SK-N-MC (cell line): Measurements from ENCODE around the gene KRTAP5-10.
"Not testable (repeated sequence)": the region's sequence is repeated elsewhere in the genome, so short reads cannot be mapped to it uniquely, and the experiment has no call there.

Experiments
- DNase-seq: peaks from one replicate; pipeline ENCODE4 v3.0.0-alpha.2; 2011; ENCODE audit warnings: low read depth, low spot score
- H3K27ac ChIP-seq: fragments of 200-600 bp; sonication (generic); 2 replicates; pipeline ENCODE4 v1.5.1; 2016; ENCODE audit warnings: mixed run types
- H3K36me3 ChIP-seq: fragments of 200-600 bp; sonication (generic); 2 replicates; pipeline ENCODE4 v1.6.1; 2017; ENCODE audit warnings: antibody characterized with exemption, low read length, mixed read lengths; ENCODE audit not compliant: insufficient read depth
- H3K4me3 ChIP-seq: fragments of 200-600 bp; sonication (generic); 2 replicates; pipeline ENCODE4 v1.5.1; 2016
- H3K9ac ChIP-seq: fragments of 200-600 bp; sonication (generic); 2 replicates; pipeline ENCODE4 v1.8.0; 2017; ENCODE audit warnings: mixed run types, mixed read lengths; ENCODE audit not compliant: insufficient read length
- H3K9me3 ChIP-seq: fragments of 200-600 bp; sonication (generic); 2 replicates; pipeline ENCODE4 v1.6.1; 2017; ENCODE audit warnings: low read depth, mild to moderate bottlenecking, antibody characterized with exemption, low read length, moderate library complexity, mixed read lengths
- EZH2 ChIP-seq: fragments of 200-600 bp; sonication (generic); IDR thresholded peaks from one replicate; pipeline ENCODE4 v1.6.1; 2017; ENCODE audit warnings: antibody characterized with exemption
- FOXP2 ChIP-seq: optimal IDR thresholded peaks from 2 replicates; pipeline ENCODE3; 2011; ENCODE audit warnings: mild to moderate bottlenecking, moderate library complexity; ENCODE audit not compliant: insufficient read depth; ENCODE audit errors: extremely low read length, control extremely low read depth
- POLR2AphosphoS5 ChIP-seq: IDR thresholded peaks from 2 replicates; pipeline ENCODE4 v1.6.1; 2012; ENCODE audit warnings: mild to moderate bottlenecking, low read depth, low read length, borderline replicate concordance

The KRTAP5-10 gene

GRCh38 chr11:71565263-71565662 lies at the start of gene KRTAP5-10:
Gene KRTAP5-10 (plus strand): TSS chr11:71565563. CDS start chr11:71565588, 25 bp downstream.
- Histone ChIP-seq H3K9me3 (no peaks in the 10 kb centered on the region), H3K9ac (no peak within 1 kb of the TSS), H3K36me3 (no peaks in the 10 kb centered on the region), H3K27ac (no peak within 1 kb of the TSS), H3K4me3 (no peak within 1 kb of the TSS)
- TF ChIP-seq POLR2AphosphoS5 (no peak), FOXP2 (no peak), EZH2 (no peak)
- DNase-seq, result no peak

GRCh38 chr11:71518506-71519471 lies 46.6 kb upstream of the KRTAP5-10 start:
- Histone ChIP-seq H3K36me3 (no peaks in the 10 kb centered on the region), H3K9me3 (no peaks in the 10 kb centered on the region), H3K9ac (no peak overlapping the region), H3K27ac (no peak overlapping the region), H3K4me3 (no peak overlapping the region)
- no peak for DNase-seq
- TF ChIP-seq EZH2 (no peak), POLR2AphosphoS5 (no peak), FOXP2 (no peak)

- no peak overlapping the region for H3K4me3 ChIP-seq
- DNase-seq, result no peak
- no peak overlapping the region for H3K9ac ChIP-seq
- TF ChIP-seq FOXP2 (no peak), EZH2 (no peak), POLR2AphosphoS5 (no peak)
- no peak overlapping the region for H3K27ac ChIP-seq
- H3K9me3 ChIP-seq, result no peaks in the 10 kb centered on the region
- no peaks in the 10 kb centered on the region for H3K36me3 ChIP-seq
Measured at GRCh38 chr11:71519546-71519945, 45.8 kb upstream of the KRTAP5-10 start.

- Histone ChIP-seq H3K4me3 (no peak overlapping the region), H3K9ac (no peak overlapping the region), H3K27ac (no peak overlapping the region), H3K9me3 (no peaks in the 10 kb centered on the region), H3K36me3 (no peaks in the 10 kb centered on the region)
- DNase-seq, result no peak
- TF ChIP-seq POLR2AphosphoS5, result no peak
- TF ChIP-seq EZH2, result no peak
- no peak for TF ChIP-seq FOXP2
Measured at GRCh38 chr11:71525188-71525937, 40.0 kb upstream of the KRTAP5-10 start.

GRCh38 chr11:71525938-71526495 lies 39.3 kb upstream of the KRTAP5-10 start:
- DNase-seq, result no peak
- Histone ChIP-seq H3K9me3 (no peaks in the 10 kb centered on the region), H3K9ac (no peak overlapping the region), H3K36me3 (no peaks in the 10 kb centered on the region), H3K27ac (no peak overlapping the region), H3K4me3 (no peak overlapping the region)
- TF ChIP-seq FOXP2, result no peak
- no peak for TF ChIP-seq EZH2
- TF ChIP-seq POLR2AphosphoS5, result no peak

- H3K9me3 ChIP-seq, H3K36me3 ChIP-seq, H3K9ac ChIP-seq, DNase-seq, H3K4me3 ChIP-seq, H3K27ac ChIP-seq: not testable (repeated sequence)
Measured at GRCh38 chr11:71526796-71527575, 38.4 kb upstream of the KRTAP5-10 start, which contains the start of gene KRTAP5-7. Gene KRTAP5-7 (plus strand): TSS chr11:71527267. CDS start chr11:71527301, 34 bp downstream.

GRCh38 chr11:71527576-71528210 lies 37.7 kb upstream of the KRTAP5-10 start:
- Histone ChIP-seq H3K36me3 (no peaks in the 10 kb centered on the region), H3K27ac (no peak overlapping the region), H3K9me3 (no peaks in the 10 kb centered on the region), H3K9ac (no peak overlapping the region), H3K4me3 (no peak overlapping the region)
- no peak for DNase-seq
- TF ChIP-seq FOXP2 (no peak), EZH2 (no peak), POLR2AphosphoS5 (no peak)
